GM23338 (cell line): ENCODE measurements around the gene SRF. TPM values are rescaled to one million over a fixed set of nuclear protein-coding genes. Genes with fewer than 3 reads are reported as not detected.

ENCODE experiments used
- ATAC-seq: fragments of 200-7000 bp; cut with Tn5 transposase; 3 replicates; pipeline ENCODE4 v1.9.1; 2020
- DNase-seq: peaks from one replicate; pipeline ENCODE4 v3.0.0-alpha.2; 2015; ENCODE audit warnings: low spot score
- H2AFZ ChIP-seq: fragments of 200-600 bp; sonication (generic); 2 replicates; pipeline ENCODE4 v1.8.0; 2016; ENCODE audit warnings: antibody characterized with exemption, mild to moderate bottlenecking, moderate library complexity
- H3F3A ChIP-seq: fragments of 200-600 bp; sonication (generic); replicated peaks from 2 replicates; pipeline ENCODE4 v1.8.0; 2017; ENCODE audit warnings: antibody characterized with exemption, mixed run types, low read depth
- H3K27ac ChIP-seq: fragments of 200-600 bp; sonication (generic); 2 replicates; pipeline ENCODE4 v1.6.1; 2016; ENCODE audit warnings: low read depth
- H3K27me3 ChIP-seq: fragments of 200-600 bp; sonication (generic); 2 replicates; pipeline ENCODE4 v1.8.0; 2016; ENCODE audit warnings: mild to moderate bottlenecking, mixed run types, moderate library complexity; ENCODE audit not compliant: insufficient read depth
- H3K36me3 ChIP-seq: fragments of 200-600 bp; sonication (generic); 2 replicates; pipeline ENCODE4 v1.8.0; 2016; ENCODE audit warnings: mild to moderate bottlenecking; ENCODE audit not compliant: insufficient read depth
- H3K4me1 ChIP-seq: fragments of 200-600 bp; sonication (generic); 2 replicates; pipeline ENCODE4 v1.8.0; 2016; ENCODE audit warnings: mild to moderate bottlenecking, moderate library complexity; ENCODE audit not compliant: insufficient read depth
- H3K4me2 ChIP-seq: fragments of 200-600 bp; sonication (generic); 2 replicates; pipeline ENCODE4 v1.7.1; 2017; ENCODE audit warnings: mixed run types
- H3K4me3 ChIP-seq: fragments of 200-600 bp; sonication (generic); 2 replicates; pipeline ENCODE4 v1.6.1; 2016; ENCODE audit warnings: mixed run types
- H3K79me2 ChIP-seq: fragments of 200-600 bp; sonication (generic); replicated peaks from 2 replicates; pipeline ENCODE4 v1.8.0; 2017; ENCODE audit warnings: mild to moderate bottlenecking; ENCODE audit not compliant: insufficient read depth
- H3K9me2 ChIP-seq: fragments of 200-600 bp; sonication (generic); 2 replicates; pipeline ENCODE4 v1.8.0; 2017; ENCODE audit not compliant: insufficient read depth
- H4K20me1 ChIP-seq: fragments of 200-600 bp; sonication (generic); replicated peaks from 2 replicates; pipeline ENCODE4 v1.8.0; 2017; ENCODE audit warnings: mild to moderate bottlenecking; ENCODE audit not compliant: insufficient read depth
- H3K27ac Mint-ChIP-seq: 2 replicates; pipeline ENCODE4 v1.8.0; 2020; ENCODE audit warnings: inconsistent platforms, mild to moderate bottlenecking, moderate library complexity, mixed read lengths
- H3K27me3 Mint-ChIP-seq: 3 replicates; pipeline ENCODE4 v1.8.0; 2022; ENCODE audit warnings: low read depth, mild to moderate bottlenecking, moderate library complexity, mixed read lengths, inconsistent platforms; ENCODE audit not compliant: insufficient read depth, poor library complexity
- H3K36me3 Mint-ChIP-seq: 3 replicates; pipeline ENCODE4 v1.8.0; 2021; ENCODE audit warnings: low read depth, mild to moderate bottlenecking, inconsistent platforms, moderate library complexity, mixed read lengths
- H3K4me1 Mint-ChIP-seq: 3 replicates; pipeline ENCODE4 v1.8.0; 2020; ENCODE audit warnings: mild to moderate bottlenecking, inconsistent platforms, mixed read lengths
- H3K4me3 Mint-ChIP-seq: 3 replicates; pipeline ENCODE4 v1.8.0; 2021; ENCODE audit warnings: moderate library complexity, mild to moderate bottlenecking, inconsistent platforms, mixed read lengths
- H3K9me3 Mint-ChIP-seq: 3 replicates; pipeline ENCODE4 v1.8.0; 2020; ENCODE audit warnings: moderate library complexity, mild to moderate bottlenecking, inconsistent platforms, mixed read lengths
- CREB1 ChIP-seq: fragments of 250-450 bp; sonication (Bioruptor Pico); IDR thresholded peaks from 2 replicates; pipeline ENCODE4 v1.5.0; 2020; ENCODE audit warnings: low read depth, mild to moderate bottlenecking, moderate library complexity
- CTCF ChIP-seq, 2 experiments: fragments of 200-600 bp in 1 of 2; sonication (generic) in 1 of 2; conservative IDR thresholded peaks; 2 replicates each; pipeline versions ENCODE4 v1.5.1 to v1.6.1; 2016 to 2017; ENCODE audit warnings: antibody characterized with exemption in 2 of 2, low read depth in 2 of 2, mild to moderate bottlenecking in 2 of 2, moderate library complexity in 1 of 2
- ETS1 ChIP-seq: IDR thresholded peaks from 2 replicates; pipeline ENCODE4 v1.6.1; 2016; ENCODE audit warnings: antibody characterized with exemption
- EZH2 ChIP-seq: fragments of 200-600 bp; sonication (generic); IDR thresholded peaks from one replicate; pipeline ENCODE4 v1.8.0; 2017; ENCODE audit warnings: antibody characterized with exemption, mild to moderate bottlenecking, low read depth; ENCODE audit not compliant: unreplicated experiment
- EZH2phosphoT487 ChIP-seq: fragments of 200-600 bp; sonication (generic); IDR thresholded peaks from one replicate; pipeline ENCODE4 v1.8.1; 2018; ENCODE audit warnings: antibody characterized with exemption; ENCODE audit not compliant: unreplicated experiment
- JUNB ChIP-seq: IDR thresholded peaks from one replicate; pipeline ENCODE4 v1.6.1; 2016; ENCODE audit warnings: antibody characterized with exemption; ENCODE audit not compliant: unreplicated experiment
- NANOG ChIP-seq: IDR thresholded peaks from 2 replicates; pipeline ENCODE4 v1.6.1; 2016; ENCODE audit warnings: antibody characterized with exemption, borderline replicate concordance
- POLR2AphosphoS5 ChIP-seq: IDR thresholded peaks from 2 replicates; pipeline ENCODE4 v1.6.1; 2016; ENCODE audit warnings: antibody characterized with exemption, low read depth
- REST ChIP-seq: IDR thresholded peaks from one replicate; pipeline ENCODE4 v1.6.1; 2018; ENCODE audit warnings: antibody characterized with exemption; ENCODE audit not compliant: unreplicated experiment
- STAT1 ChIP-seq: IDR thresholded peaks from one replicate; pipeline ENCODE4 v1.6.1; 2016; ENCODE audit warnings: antibody characterized with exemption; ENCODE audit not compliant: unreplicated experiment
- ZNF114 ChIP-seq: fragments of 250-450 bp; sonication (Bioruptor Pico); IDR thresholded peaks from 2 replicates; pipeline ENCODE4 v1.5.0; 2020; ENCODE audit warnings: mild to moderate bottlenecking, moderate library complexity
- ZNF331 ChIP-seq: fragments of 250-450 bp; sonication (Bioruptor Pico); IDR thresholded peaks from 2 replicates; pipeline ENCODE4 v1.5.0; 2020; ENCODE audit warnings: low read depth, mild to moderate bottlenecking, moderate library complexity
- polyA plus RNA-seq: library from polyadenylated mRNA; unstranded; fragments of >200 nt; fragmentation: Nextera tagmentation; extraction: Ambion mirVana; gene quantifications from 2 replicates; pipeline ENCODE4 v1.2.1, GENCODE V29; 2016
- total RNA-seq: library from RNA; depleted of rRNA; stranded (reverse); fragments of >200 nt; shearing (Covaris generic); gene quantifications from 2 replicates; pipeline ENCODE4 v1.2.3, GENCODE V29; 2014
- TF ChIP-seq, protein P1 (sequence below): fragments of 250-450 bp; sonication (Bioruptor Pico); IDR thresholded peaks from 2 replicates; pipeline ENCODE4 v1.5.0; 2020; ENCODE audit warnings: mild to moderate bottlenecking, moderate library complexity

Gene SRF
- total and polyA plus RNA-seq, 2 experiments from 2014 or later, result 9.9 to 54.9 TPM

DNA sequence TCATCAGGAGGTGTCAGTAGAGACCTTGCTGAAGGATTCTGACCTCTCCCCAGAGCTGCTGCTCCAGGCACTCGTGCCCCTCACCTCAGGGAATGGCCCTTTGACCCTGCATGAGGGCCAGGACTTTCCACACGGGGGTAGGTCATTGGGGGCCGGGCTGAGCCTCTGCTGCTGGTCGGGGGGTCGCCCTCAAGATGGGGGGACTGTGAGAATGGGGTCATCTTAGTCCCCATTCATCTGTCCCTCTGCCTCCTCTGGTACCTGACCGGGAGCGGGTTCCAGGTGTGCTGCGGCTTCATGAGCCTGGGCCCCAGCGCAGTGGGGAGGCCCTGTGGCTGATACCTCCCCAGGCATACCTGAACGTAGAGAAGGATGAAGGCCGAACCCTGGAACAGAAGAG is 42.4 kb downstream of the SRF start:
- no peaks in the 10 kb centered on the region for H3K79me2 ChIP-seq
- no peaks in the 10 kb centered on the region for H3F3A ChIP-seq
- H3K36me3 Mint-ChIP-seq, result no peaks in the 10 kb centered on the region; the same call in 2 of the 3 replicates
- H3K4me1 Mint-ChIP-seq, result peaks cover 7% of the 10 kb centered on the region
- no peaks in the 10 kb centered on the region for H3K36me3 ChIP-seq
- peaks cover 4% of the 10 kb centered on the region; the same call in 1 of the 2 replicates for H3K4me1 ChIP-seq
- H3K27ac Mint-ChIP-seq, result no peak overlapping the region
- H3K27me3 ChIP-seq, result no peaks in the 10 kb centered on the region
- no peak for DNase-seq
- no peaks in the 10 kb centered on the region for H3K9me2 ChIP-seq
- no peak for ATAC-seq
- H3K9me3 Mint-ChIP-seq, result no peaks in the 10 kb centered on the region
- no peak overlapping the region for H3K4me3 ChIP-seq
- TF ChIP-seq CTCF (conservative IDR thresholded peaks at IDR 0.05; ENCODE audit: low read depth in 2 of 2), result no peak
- TF ChIP-seq EZH2, result no peak
- TF ChIP-seq CREB1 (CRISPR knock-in tag), result no peak
- no peak for TF ChIP-seq ZNF114 (CRISPR knock-in tag)
- TF ChIP-seq JUNB, result no peak
- TF ChIP-seq ZNF331 (CRISPR knock-in tag), result no peak
- no peak for TF ChIP-seq REST
- TF ChIP-seq STAT1, result no peak
- TF ChIP-seq, protein P1, sequence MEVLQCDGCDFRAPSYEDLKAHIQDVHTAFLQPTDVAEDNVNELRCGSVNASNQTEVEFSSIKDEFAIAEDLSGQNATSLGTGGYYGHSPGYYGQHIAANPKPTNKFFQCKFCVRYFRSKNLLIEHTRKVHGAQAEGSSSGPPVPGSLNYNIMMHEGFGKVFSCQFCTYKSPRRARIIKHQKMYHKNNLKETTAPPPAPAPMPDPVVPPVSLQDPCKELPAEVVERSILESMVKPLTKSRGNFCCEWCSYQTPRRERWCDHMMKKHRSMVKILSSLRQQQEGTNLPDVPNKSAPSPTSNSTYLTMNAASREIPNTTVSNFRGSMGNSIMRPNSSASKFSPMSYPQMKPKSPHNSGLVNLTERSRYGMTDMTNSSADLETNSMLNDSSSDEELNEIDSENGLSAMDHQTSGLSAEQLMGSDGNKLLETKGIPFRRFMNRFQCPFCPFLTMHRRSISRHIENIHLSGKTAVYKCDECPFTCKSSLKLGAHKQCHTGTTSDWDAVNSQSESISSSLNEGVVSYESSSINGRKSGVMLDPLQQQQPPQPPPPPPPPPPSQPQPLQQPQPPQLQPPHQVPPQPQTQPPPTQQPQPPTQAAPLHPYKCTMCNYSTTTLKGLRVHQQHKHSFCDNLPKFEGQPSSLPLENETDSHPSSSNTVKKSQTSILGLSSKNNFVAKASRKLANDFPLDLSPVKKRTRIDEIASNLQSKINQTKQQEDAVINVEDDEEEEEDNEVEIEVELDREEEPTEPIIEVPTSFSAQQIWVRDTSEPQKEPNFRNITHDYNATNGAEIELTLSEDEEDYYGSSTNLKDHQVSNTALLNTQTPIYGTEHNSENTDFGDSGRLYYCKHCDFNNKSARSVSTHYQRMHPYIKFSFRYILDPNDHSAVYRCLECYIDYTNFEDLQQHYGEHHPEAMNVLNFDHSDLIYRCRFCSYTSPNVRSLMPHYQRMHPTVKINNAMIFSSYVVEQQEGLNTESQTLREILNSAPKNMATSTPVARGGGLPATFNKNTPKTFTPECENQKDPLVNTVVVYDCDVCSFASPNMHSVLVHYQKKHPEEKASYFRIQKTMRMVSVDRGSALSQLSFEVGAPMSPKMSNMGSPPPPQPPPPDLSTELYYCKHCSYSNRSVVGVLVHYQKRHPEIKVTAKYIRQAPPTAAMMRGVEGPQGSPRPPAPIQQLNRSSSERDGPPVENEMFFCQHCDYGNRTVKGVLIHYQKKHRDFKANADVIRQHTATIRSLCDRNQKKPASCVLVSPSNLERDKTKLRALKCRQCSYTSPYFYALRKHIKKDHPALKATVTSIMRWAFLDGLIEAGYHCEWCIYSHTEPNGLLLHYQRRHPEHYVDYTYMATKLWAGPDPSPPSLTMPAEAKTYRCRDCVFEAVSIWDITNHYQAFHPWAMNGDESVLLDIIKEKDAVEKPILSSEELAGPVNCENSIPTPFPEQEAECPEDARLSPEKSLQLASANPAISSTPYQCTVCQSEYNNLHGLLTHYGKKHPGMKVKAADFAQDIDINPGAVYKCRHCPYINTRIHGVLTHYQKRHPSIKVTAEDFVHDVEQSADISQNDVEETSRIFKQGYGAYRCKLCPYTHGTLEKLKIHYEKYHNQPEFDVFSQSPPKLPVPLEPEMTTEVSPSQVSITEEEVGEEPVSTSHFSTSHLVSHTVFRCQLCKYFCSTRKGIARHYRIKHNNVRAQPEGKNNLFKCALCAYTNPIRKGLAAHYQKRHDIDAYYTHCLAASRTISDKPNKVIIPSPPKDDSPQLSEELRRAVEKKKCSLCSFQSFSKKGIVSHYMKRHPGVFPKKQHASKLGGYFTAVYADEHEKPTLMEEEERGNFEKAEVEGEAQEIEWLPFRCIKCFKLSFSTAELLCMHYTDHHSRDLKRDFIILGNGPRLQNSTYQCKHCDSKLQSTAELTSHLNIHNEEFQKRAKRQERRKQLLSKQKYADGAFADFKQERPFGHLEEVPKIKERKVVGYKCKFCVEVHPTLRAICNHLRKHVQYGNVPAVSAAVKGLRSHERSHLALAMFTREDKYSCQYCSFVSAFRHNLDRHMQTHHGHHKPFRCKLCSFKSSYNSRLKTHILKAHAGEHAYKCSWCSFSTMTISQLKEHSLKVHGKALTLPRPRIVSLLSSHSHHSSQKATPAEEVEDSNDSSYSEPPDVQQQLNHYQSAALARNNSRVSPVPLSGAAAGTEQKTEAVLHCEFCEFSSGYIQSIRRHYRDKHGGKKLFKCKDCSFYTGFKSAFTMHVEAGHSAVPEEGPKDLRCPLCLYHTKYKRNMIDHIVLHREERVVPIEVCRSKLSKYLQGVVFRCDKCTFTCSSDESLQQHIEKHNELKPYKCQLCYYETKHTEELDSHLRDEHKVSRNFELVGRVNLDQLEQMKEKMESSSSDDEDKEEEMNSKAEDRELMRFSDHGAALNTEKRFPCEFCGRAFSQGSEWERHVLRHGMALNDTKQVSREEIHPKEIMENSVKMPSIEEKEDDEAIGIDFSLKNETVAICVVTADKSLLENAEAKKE (CRISPR knock-in tag), result no peak
- no peak for TF ChIP-seq ETS1
- no peak for TF ChIP-seq POLR2AphosphoS5
- no peak for TF ChIP-seq NANOG
- TF ChIP-seq EZH2phosphoT487, result no peak
- H4K20me1 ChIP-seq, result no peaks in the 10 kb centered on the region
- no peak overlapping the region for H3K4me2 ChIP-seq
- H3K4me3 Mint-ChIP-seq, result no peak overlapping the region
- H3K27ac ChIP-seq, result no peak overlapping the region
- H3K27me3 Mint-ChIP-seq, result peaks cover 4% of the 10 kb centered on the region
- no peak overlapping the region for H2AFZ ChIP-seq
